GM19438 (cell line): Measurements from ENCODE around the gene FANK1.

ENCODE experiments used
- ATAC-seq: cut with Tn5 transposase; IDR thresholded peaks from one replicate; pipeline ENCODE4 v1.9.1; 2021; ENCODE audit warnings: low read depth; ENCODE audit not compliant: unreplicated experiment

Gene FANK1

GRCh38 chr10:125984346-125984745, 88.0 kb downstream of the FANK1 start:
- no peak for ATAC-seq

- ATAC-seq: no peak
Observed at GRCh38 chr10:125984865-125985495, 88.6 kb downstream of the FANK1 start.

GRCh38 chr10:125985557-125986240, 89.3 kb downstream of the FANK1 start:
- ATAC-seq: no peak

GRCh38 chr10:125989791-125990190, 93.4 kb downstream of the FANK1 start:
- no peak for ATAC-seq

GRCh38 chr10:125990974-125991373, 94.6 kb downstream of the FANK1 start:
- ATAC-seq: no peak

- no peak for ATAC-seq
Observed at GRCh38 chr10:125991392-125991791, 95.0 kb downstream of the FANK1 start.

GRCh38 chr10:125992254-125992653, 95.9 kb downstream of the FANK1 start:
- no peak for ATAC-seq

GRCh38 chr10:125994601-125995000, 98.2 kb downstream of the FANK1 start:
- no peak for ATAC-seq

GRCh38 chr10:125995726-125996304, 99.5 kb downstream of the FANK1 start:
- ATAC-seq: no peak

GRCh38 chr10:125997586-125997985, 101.2 kb downstream of the FANK1 start:
- ATAC-seq: no peak

GRCh38 chr10:125999694-126000093, 103.3 kb downstream of the FANK1 start:
- ATAC-seq: no peak

GRCh38 chr10:126001576-126001975, 105.2 kb downstream of the FANK1 start:
- no peak for ATAC-seq

GRCh38 chr10:126004752-126005151, 108.4 kb downstream of the FANK1 start:
- ATAC-seq: no peak

- ATAC-seq: no peak
Observed at GRCh38 chr10:126006264-126006663, 109.9 kb downstream of the FANK1 start.

- no peak for ATAC-seq
Observed at GRCh38 chr10:126006906-126007305, 110.5 kb downstream of the FANK1 start.

- no peak for ATAC-seq
Observed at GRCh38 chr10:126009650-126010049, 113.3 kb downstream of the FANK1 start.

- ATAC-seq: no peak
Observed at GRCh38 chr10:126011995-126012394, 115.6 kb downstream of the FANK1 start.

- ATAC-seq: no peak
Observed at GRCh38 chr10:126012485-126012884, 116.1 kb downstream of the FANK1 start.

- no peak for ATAC-seq
Observed at GRCh38 chr10:126013489-126014281, 117.3 kb downstream of the FANK1 start.

GRCh38 chr10:126014309-126014708, 117.9 kb downstream of the FANK1 start:
- no peak for ATAC-seq

- no peak for ATAC-seq
Observed at GRCh38 chr10:126015413-126015812, 119.0 kb downstream of the FANK1 start.
